ENCODE data around the gene FBXL14. TPM values are rescaled to one million over a fixed set of nuclear protein-coding genes. Genes with fewer than 3 reads are reported as not detected.

FBXL14 gene
- total and polyA plus RNA-seq, 2 of the 13 experiments (the other 11 are each of a cell fraction or from before 2014, with no cell fraction given), result 7.0 to 7.4 TPM

GRCh38 chr12:1588575-1588947 lies 5.8 kb downstream of the FBXL14 start:
- H3K9me3 ChIP-seq (ENCODE audit: low read length), result no peaks in the 10 kb centered on the region
- BruUV-seq (replicated peaks), result no TSS peak
- intact Hi-C loops (cut with micrococcal nuclease; ENCODE audit: unreplicated experiment) (no loop called here), in situ Hi-C loops (cut with HindIII; ENCODE audit: extremely low pct_ligation_motif_present, low pct_unique_long_range_greater_than_20kb) (loop anchor here (25.0 kb wide), 1 partner anchor 1026 kb away; no protein-coding TSS in a partner anchor)
- H3K9ac ChIP-seq (ENCODE audit: insufficient read depth, low read depth, low read length), result no peak overlapping the region
- no peak overlapping the region for H3K27ac ChIP-seq (ENCODE audit: extremely low read length, insufficient read depth, low read length)
- peaks cover 38% of the 10 kb centered on the region for H3K4me1 ChIP-seq (ENCODE audit: insufficient read depth, low read length)
- no peak for ATAC-seq
- 78% methylated on average over 3 of the region's 3 CpGs for WGBS (ENCODE audit: low lambda C conversion rate)
- H3K79me2 ChIP-seq (ENCODE audit: insufficient read depth, low read length), result peaks cover 26% of the 10 kb centered on the region
- peaks cover 17% of the 10 kb centered on the region; the same call in 1 of the 2 replicates for H4K20me1 ChIP-seq (ENCODE audit: insufficient read depth, low read length)
- H2AFZ ChIP-seq (ENCODE audit: low read length), result no peak overlapping the region
- DNase-seq (ENCODE audit: low spot score), result no peak
- H3K27me3 ChIP-seq (ENCODE audit: control insufficient read depth in 1 of 2, insufficient read depth in 2 of 2, low read length in 2 of 2), result no peaks in the 10 kb centered on the region
- ChIA-PET CTCF (ENCODE audit: low intra/inter-chr PET ratio, low total read pairs) (no interaction called here), POLR2A (no interaction called here)
- H3K36me3 ChIP-seq (replicated peaks in 1 of 2; ENCODE audit: control insufficient read depth in 1 of 2, insufficient read depth in 2 of 2, low read length in 2 of 2), result no peaks in the 10 kb centered on the region
- no peak for FAIRE-seq
- TF ChIP-seq, protein P1, sequence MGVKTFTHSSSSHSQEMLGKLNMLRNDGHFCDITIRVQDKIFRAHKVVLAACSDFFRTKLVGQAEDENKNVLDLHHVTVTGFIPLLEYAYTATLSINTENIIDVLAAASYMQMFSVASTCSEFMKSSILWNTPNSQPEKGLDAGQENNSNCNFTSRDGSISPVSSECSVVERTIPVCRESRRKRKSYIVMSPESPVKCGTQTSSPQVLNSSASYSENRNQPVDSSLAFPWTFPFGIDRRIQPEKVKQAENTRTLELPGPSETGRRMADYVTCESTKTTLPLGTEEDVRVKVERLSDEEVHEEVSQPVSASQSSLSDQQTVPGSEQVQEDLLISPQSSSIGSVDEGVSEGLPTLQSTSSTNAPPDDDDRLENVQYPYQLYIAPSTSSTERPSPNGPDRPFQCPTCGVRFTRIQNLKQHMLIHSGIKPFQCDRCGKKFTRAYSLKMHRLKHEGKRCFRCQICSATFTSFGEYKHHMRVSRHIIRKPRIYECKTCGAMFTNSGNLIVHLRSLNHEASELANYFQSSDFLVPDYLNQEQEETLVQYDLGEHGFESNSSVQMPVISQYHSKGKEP (CRISPR knock-in tag; IDR thresholded peaks at IDR 0.05), result no peak
- TF ChIP-seq REXO4 (CRISPR knock-in tag; IDR thresholded peaks at IDR 0.05; ENCODE audit: borderline replicate concordance) (no peak), ZNF264 (CRISPR knock-in tag; IDR thresholded peaks at IDR 0.05) (no peak), ZSCAN21 (CRISPR knock-in tag; IDR thresholded peaks at IDR 0.05; ENCODE audit: borderline replicate concordance) (no peak), HOXA5 (CRISPR knock-in tag; IDR thresholded peaks at IDR 0.05) (no peak), TARDBP (CRISPR knock-in tag; IDR thresholded peaks at IDR 0.05) (no peak), TERF1 (CRISPR knock-in tag; IDR thresholded peaks at IDR 0.05) (no peak), TBX3 (IDR thresholded peaks at IDR 0.05; ENCODE audit: borderline replicate concordance) (no peak), ZSCAN20 (CRISPR knock-in tag; IDR thresholded peaks at IDR 0.05; ENCODE audit: borderline replicate concordance) (no peak)
- no peak overlapping the region for H3K4me3 ChIP-seq (replicated peaks in 1 of 3; ENCODE audit: insufficient read depth in 1 of 3, low read depth in 2 of 3, low read length in 3 of 3)
- H3K4me2 ChIP-seq (ENCODE audit: low read depth, low read length), result no peak overlapping the region

All from HepG2 (cell line).